ENCODE results near the gene PIK3R4.

DNA sequence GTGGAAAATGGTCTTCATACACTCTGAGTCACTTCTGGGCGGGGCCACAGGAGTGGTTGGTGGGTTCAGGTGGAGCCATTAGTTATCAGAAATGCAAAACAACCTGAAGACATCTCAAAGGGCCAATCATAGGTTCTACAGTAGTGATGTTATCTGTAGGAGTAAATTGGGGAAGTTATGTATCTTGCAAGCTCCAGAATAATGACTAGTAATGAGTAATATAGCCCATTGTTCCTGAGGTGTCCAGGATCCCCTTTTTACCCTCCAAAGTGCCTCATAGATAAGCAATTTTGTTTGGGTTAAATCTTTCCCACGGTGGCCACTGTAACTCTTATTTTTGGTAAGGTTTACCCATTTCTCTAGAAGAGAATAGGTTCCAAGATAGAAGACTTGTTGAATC lies 91.7 kb downstream of the PIK3R4 start:
- TF ChIP-seq, protein P1, sequence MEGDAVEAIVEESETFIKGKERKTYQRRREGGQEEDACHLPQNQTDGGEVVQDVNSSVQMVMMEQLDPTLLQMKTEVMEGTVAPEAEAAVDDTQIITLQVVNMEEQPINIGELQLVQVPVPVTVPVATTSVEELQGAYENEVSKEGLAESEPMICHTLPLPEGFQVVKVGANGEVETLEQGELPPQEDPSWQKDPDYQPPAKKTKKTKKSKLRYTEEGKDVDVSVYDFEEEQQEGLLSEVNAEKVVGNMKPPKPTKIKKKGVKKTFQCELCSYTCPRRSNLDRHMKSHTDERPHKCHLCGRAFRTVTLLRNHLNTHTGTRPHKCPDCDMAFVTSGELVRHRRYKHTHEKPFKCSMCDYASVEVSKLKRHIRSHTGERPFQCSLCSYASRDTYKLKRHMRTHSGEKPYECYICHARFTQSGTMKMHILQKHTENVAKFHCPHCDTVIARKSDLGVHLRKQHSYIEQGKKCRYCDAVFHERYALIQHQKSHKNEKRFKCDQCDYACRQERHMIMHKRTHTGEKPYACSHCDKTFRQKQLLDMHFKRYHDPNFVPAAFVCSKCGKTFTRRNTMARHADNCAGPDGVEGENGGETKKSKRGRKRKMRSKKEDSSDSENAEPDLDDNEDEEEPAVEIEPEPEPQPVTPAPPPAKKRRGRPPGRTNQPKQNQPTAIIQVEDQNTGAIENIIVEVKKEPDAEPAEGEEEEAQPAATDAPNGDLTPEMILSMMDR (IDR thresholded peaks at IDR 0.05): no peak
- TF ChIP-seq EP300 (IDR thresholded peaks at IDR 0.05): no peak
